ENCODE measurements around the gene CNPPD1.

The CNPPD1 gene

GRCh38 chr2:219176818-219177551 is at the start of gene CNPPD1:
Gene CNPPD1, minus strand, starts transcription at chr2:219176925. Its CDS starts 97 bp downstream, at chr2:219176828.
- H3K4me3 Mint-ChIP-seq: peak within 1 kb of the TSS; percentile 84
- H3K27me3 Mint-ChIP-seq (ENCODE audit: low read depth): no peaks in the 10 kb centered on the region
- peak; percentile 92 for DNase-seq (ENCODE audit: low spot score)
- peaks cover 36% of the 10 kb centered on the region for H3K36me3 Mint-ChIP-seq (ENCODE audit: low read depth)
- peak within 1 kb of the TSS; percentile 93 for H3K27ac Mint-ChIP-seq
- no peaks in the 10 kb centered on the region for H3K9me3 Mint-ChIP-seq
- H3K4me1 Mint-ChIP-seq (ENCODE audit: low read depth): peaks cover 53% of the 10 kb centered on the region

GRCh38 chr2:219225350-219225749 is 48.6 kb upstream of the CNPPD1 start:
- H3K27ac Mint-ChIP-seq: no peak overlapping the region
- H3K9me3 Mint-ChIP-seq: no peaks in the 10 kb centered on the region
- H3K27me3 Mint-ChIP-seq (ENCODE audit: low read depth): no peaks in the 10 kb centered on the region
- H3K4me3 Mint-ChIP-seq: no peak overlapping the region
- H3K36me3 Mint-ChIP-seq (ENCODE audit: low read depth): peaks cover 52% of the 10 kb centered on the region
- DNase-seq (ENCODE audit: low spot score): no peak
- H3K4me1 Mint-ChIP-seq (ENCODE audit: low read depth): peaks cover 19% of the 10 kb centered on the region

GRCh38 chr2:219223831-219224610 is 47.3 kb upstream of the CNPPD1 start:
- peaks cover 24% of the 10 kb centered on the region for H3K4me1 Mint-ChIP-seq (ENCODE audit: low read depth)

GRCh38 chr2:219221957-219222518 is 45.3 kb upstream of the CNPPD1 start:
- no peak for DNase-seq (ENCODE audit: low spot score)
- Mint-ChIP-seq H3K36me3 (ENCODE audit: low read depth) (peaks cover 54% of the 10 kb centered on the region), H3K4me3 (no peak overlapping the region), H3K4me1 (ENCODE audit: low read depth) (peaks cover 18% of the 10 kb centered on the region), H3K9me3 (no peaks in the 10 kb centered on the region), H3K27ac (no peak overlapping the region), H3K27me3 (ENCODE audit: low read depth) (no peaks in the 10 kb centered on the region)

More at GRCh38 chr2:219223831-219224610, 47.3 kb upstream of the CNPPD1 start:
- no peak for DNase-seq (ENCODE audit: low spot score)
- Mint-ChIP-seq H3K4me3 (no peak overlapping the region), H3K36me3 (ENCODE audit: low read depth) (peaks cover 53% of the 10 kb centered on the region), H3K27me3 (ENCODE audit: low read depth) (no peaks in the 10 kb centered on the region), H3K9me3 (no peaks in the 10 kb centered on the region), H3K27ac (no peak overlapping the region)

DNA sequence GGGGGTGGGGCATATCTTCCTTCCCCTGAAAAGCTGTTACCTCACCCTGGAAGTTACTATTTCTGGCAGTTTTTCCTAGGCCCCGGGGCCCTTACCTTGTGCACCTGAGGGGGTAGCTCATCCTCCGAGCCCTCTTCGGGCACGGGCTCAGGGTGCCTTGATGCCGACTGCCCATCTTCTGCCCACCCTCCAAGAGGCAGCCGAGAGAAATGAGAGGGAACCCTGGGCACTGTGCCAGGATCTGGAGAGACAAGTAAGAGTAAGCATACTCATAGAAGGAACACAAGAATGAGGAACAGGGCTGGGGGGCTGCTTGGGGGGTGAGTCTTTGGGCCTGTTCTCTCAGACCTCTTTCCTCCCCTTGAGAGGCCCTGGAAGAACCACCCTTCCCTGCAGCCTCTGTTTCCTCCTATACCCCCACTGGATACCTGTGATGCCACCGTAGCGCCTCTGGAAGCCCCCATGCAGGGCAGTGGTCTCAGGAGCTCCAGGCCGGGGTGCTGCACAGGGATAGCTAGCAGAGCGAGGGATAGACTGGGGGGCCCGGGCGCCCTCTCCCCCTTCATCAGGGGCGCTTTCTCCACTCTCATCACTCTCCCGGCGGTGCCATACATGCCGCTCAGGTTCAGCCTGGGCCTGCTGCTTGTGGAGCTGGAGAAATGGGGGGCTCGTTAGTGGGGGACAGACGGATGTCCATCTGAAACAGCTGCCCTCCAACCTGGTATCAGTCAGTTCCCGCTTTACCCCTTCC is 44.1 kb upstream of the CNPPD1 start:
- Mint-ChIP-seq H3K36me3 (ENCODE audit: low read depth) (peaks cover 50% of the 10 kb centered on the region), H3K27ac (no peak overlapping the region), H3K27me3 (ENCODE audit: low read depth) (no peaks in the 10 kb centered on the region), H3K4me1 (ENCODE audit: low read depth) (peaks cover 20% of the 10 kb centered on the region), H3K4me3 (no peak overlapping the region), H3K9me3 (no peaks in the 10 kb centered on the region)
- no peak for DNase-seq (ENCODE audit: low spot score)

- H3K27me3 Mint-ChIP-seq (ENCODE audit: low read depth): no peaks in the 10 kb centered on the region
- H3K4me3 Mint-ChIP-seq: no peak overlapping the region
- H3K36me3 Mint-ChIP-seq (ENCODE audit: low read depth): peaks cover 44% of the 10 kb centered on the region
- no peak for DNase-seq (ENCODE audit: low spot score)
- H3K9me3 Mint-ChIP-seq: no peaks in the 10 kb centered on the region
- H3K4me1 Mint-ChIP-seq (ENCODE audit: low read depth): peaks cover 20% of the 10 kb centered on the region
- no peak overlapping the region for H3K27ac Mint-ChIP-seq
Observed at GRCh38 chr2:219219784-219220532, 43.2 kb upstream of the CNPPD1 start.

DNA sequence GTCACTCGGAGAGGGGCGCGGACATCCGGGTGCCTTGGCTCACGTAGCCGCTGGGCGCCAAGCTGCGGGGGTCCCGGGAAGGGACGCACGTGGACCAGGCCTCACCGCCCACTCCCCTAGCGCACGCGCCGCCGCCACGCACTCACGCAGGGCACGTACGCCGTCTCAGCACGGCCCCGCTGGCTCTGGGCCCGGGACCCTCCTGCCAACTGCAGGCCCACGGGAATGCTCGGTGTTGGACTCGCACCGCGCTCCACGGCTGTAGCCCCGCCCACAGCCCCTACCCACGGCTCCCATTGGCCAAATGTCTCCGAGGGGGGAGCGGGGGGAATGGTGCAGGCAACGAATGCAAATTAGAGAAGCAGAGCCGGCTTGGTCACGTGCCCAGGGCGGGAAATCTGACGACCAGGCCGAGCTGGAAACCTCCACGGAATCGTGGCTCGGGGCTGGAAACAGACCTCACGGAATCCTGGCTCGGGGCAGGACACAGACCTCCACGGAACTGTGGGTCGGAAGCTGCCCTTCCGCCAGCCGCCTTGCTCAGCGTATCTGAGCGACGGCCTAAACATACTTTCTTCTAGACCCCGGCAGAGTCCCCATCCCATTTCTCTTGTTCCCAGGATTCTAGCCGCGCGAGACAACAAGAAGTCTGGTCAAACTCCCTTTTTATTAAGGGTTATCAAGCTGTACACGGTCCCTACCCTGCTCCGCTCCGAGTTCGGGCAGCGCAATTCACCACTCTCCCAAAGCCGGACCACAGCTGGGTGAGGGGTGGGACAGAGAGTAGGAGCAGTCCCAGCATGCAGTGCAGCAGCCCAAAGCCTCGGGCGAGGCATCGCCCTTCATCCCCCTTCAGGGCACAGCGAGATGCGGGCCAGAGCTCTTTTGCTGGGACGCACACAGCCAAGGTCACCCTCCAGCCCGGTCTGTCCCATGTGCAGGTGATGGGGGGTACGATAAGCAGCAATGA is 42.3 kb upstream of the CNPPD1 start, which contains the start of gene ABCB6:
TSS of gene ABCB6 (minus strand) at position 227 of the 970 bp plus-strand sequence. CDS start 285 bp downstream, outside the sequence.
- H3K27me3 Mint-ChIP-seq (ENCODE audit: low read depth): no peaks in the 10 kb centered on the region
- no peaks in the 10 kb centered on the region for H3K9me3 Mint-ChIP-seq

DNA sequence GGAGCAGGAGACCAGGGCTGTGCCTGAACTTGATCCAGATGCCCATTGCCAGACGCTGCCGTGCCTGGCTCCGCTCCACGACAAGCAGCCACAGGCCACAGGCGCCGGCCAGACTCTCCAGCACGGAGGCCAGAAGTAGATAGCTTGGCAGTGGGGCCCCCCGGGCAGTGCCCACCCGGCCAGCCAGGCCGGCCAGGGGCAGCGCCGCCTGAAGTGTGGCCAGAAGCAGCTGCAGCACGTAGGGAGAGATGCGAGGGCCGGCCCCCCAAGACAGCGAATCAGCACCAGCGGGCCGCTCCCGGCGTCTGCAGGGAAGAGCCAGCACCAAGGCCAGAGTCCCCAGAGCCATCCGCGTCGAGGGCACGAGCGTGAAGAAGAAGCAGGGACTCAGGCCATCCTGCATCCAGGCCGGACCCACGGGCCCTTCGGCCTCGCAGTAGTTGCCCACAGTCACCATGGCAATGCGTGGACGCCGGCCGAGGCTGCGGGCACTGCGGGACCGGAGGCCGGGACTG is 41.5 kb upstream of the CNPPD1 start:
- Mint-ChIP-seq H3K36me3 (ENCODE audit: low read depth) (peaks cover 40% of the 10 kb centered on the region), H3K4me3 (peak overlapping the region; percentile 86), H3K27ac (peak overlapping the region; percentile 86), H3K4me1 (ENCODE audit: low read depth) (peaks cover 23% of the 10 kb centered on the region), H3K9me3 (no peaks in the 10 kb centered on the region), H3K27me3 (ENCODE audit: low read depth) (no peaks in the 10 kb centered on the region)
- no peak for DNase-seq (ENCODE audit: low spot score)

More for the DNA sequence above, 42.3 kb upstream of the CNPPD1 start, which contains the start of gene ABCB6:
- peak within 1 kb of the TSS; percentile 86 for H3K4me3 Mint-ChIP-seq
- peaks cover 23% of the 10 kb centered on the region for H3K4me1 Mint-ChIP-seq (ENCODE audit: low read depth)
- peaks cover 41% of the 10 kb centered on the region for H3K36me3 Mint-ChIP-seq (ENCODE audit: low read depth)
- peak; percentile 84 for DNase-seq (ENCODE audit: low spot score)
- H3K27ac Mint-ChIP-seq: peak within 1 kb of the TSS; percentile 86

GRCh38 chr2:219216535-219216915 is 39.8 kb upstream of the CNPPD1 start:
- DNase-seq (ENCODE audit: low spot score): no peak
- Mint-ChIP-seq H3K4me1 (ENCODE audit: low read depth) (peaks cover 23% of the 10 kb centered on the region), H3K27me3 (ENCODE audit: low read depth) (no peaks in the 10 kb centered on the region), H3K9me3 (no peaks in the 10 kb centered on the region), H3K27ac (no peak overlapping the region), H3K36me3 (ENCODE audit: low read depth) (peaks cover 44% of the 10 kb centered on the region), H3K4me3 (peak overlapping the region; percentile 86)

GRCh38 chr2:219215871-219216534 is 39.3 kb upstream of the CNPPD1 start:
- H3K4me1 Mint-ChIP-seq (ENCODE audit: low read depth): peaks cover 27% of the 10 kb centered on the region
- H3K9me3 Mint-ChIP-seq: no peaks in the 10 kb centered on the region
- no peak overlapping the region for H3K4me3 Mint-ChIP-seq
- H3K36me3 Mint-ChIP-seq (ENCODE audit: low read depth): peaks cover 39% of the 10 kb centered on the region
- no peaks in the 10 kb centered on the region for H3K27me3 Mint-ChIP-seq (ENCODE audit: low read depth)
- no peak overlapping the region for H3K27ac Mint-ChIP-seq
- DNase-seq (ENCODE audit: low spot score): no peak

DNA sequence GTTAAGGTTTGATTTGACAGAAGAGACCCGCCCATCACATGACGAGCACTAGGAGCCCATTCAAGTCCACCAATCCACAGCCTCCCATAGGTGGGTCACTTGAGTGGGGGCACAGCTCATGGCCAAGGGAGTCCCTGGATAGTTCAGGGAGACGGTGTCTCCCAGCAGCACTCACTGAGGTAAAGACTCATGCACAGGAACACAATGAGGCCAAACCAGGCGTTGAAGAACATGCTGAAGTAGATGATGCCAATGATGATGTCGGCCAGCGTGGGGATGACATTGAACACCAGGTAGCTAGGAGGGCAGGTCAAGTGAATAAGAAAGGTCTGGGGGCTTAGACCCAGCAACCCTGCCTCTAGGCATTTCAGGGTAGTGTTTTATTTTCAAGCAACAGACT is 38.1 kb upstream of the CNPPD1 start:
- Mint-ChIP-seq H3K27ac (peak overlapping the region; percentile 45), H3K27me3 (ENCODE audit: low read depth) (no peaks in the 10 kb centered on the region), H3K9me3 (no peaks in the 10 kb centered on the region), H3K4me3 (no peak overlapping the region), H3K4me1 (ENCODE audit: low read depth) (peaks cover 28% of the 10 kb centered on the region), H3K36me3 (ENCODE audit: low read depth) (peaks cover 38% of the 10 kb centered on the region)
- DNase-seq (ENCODE audit: low spot score): no peak

DNA sequence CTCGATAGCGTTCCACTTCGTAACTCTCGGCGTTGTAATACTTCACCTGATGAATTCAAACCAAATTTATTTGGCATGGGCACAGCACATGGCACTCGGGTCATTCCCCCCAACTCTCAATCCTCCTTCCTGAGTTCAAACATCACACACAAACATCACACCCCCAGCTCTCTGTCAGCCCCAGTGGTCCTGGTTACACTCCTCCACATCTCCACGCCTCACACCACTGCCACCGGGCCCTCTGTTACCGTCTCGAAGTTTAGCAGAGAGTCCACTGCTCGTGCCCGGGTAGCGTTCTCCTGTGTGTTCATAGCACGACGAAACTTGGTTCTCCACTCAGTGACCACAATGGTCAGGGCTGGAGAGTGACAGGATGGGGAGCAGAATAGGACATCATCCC is 37.4 kb upstream of the CNPPD1 start:
- no peaks in the 10 kb centered on the region for H3K9me3 Mint-ChIP-seq
- DNase-seq (ENCODE audit: low spot score): no peak
- H3K4me3 Mint-ChIP-seq: no peak overlapping the region
- no peak overlapping the region for H3K27ac Mint-ChIP-seq
- H3K27me3 Mint-ChIP-seq (ENCODE audit: low read depth): no peaks in the 10 kb centered on the region
- H3K4me1 Mint-ChIP-seq (ENCODE audit: low read depth): peaks cover 31% of the 10 kb centered on the region
- peaks cover 37% of the 10 kb centered on the region for H3K36me3 Mint-ChIP-seq (ENCODE audit: low read depth)

Data from T-helper 2 cell treated with Interferon-gamma antibody and Interleukin-4, amounts not matched to agents 5 μg/mL and 100 μg/mL, for 36 hours (primary cell).